Measurements from ENCODE around the gene CRHR1. TPM values are rescaled to one million over a fixed set of nuclear protein-coding genes. Genes with fewer than 3 reads are reported as not detected.

CRHR1 gene
- total RNA-seq, 1 experiment from 2014 or later = 0.15 TPM

DNA sequence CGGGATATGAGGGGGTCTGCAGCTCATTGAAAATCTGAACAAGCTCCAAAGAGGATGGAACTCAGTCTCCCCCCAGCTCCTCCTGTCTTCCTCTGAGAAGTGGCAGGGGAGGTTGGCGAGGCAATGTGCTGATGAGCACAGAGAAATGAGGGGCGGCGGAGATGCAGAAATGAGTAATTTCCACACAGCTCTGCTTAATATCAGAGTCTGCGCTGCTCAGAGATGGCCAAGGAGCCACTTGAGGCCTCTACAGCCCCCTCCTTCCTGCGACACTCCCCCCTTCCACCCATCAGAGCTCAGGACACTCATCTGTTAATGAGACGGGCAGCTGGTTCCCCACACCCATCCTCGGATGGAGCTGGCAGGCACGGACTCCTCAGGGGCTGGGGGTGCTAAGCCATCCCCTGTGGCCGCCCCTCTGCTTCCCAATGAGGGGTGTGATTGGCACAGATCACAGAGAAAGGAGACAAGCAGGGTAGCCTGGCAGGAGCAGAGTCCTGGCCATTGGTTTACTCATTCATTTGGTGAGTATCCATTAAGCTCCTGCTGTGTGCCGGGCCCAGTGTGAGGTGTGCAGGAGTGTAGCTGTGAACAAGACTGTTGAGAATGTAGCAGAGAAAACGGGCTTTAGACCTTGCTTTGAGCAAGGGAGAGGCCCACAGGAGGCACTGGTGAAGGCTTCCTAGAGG, 12.7 kb upstream of the CRHR1 start:
- TF ChIP-seq POLR2AphosphoS5 (IDR thresholded peaks at IDR 0.05; ENCODE audit: low read depth, low read length) (no peak), TCF7L2 (IDR thresholded peaks at IDR 0.05; ENCODE audit: low read depth, low read length) (no peak), SIN3A (IDR thresholded peaks at IDR 0.05; ENCODE audit: borderline replicate concordance, insufficient read depth, low read depth, low read length) (no peak)
- TF ChIP-seq, protein P1, sequence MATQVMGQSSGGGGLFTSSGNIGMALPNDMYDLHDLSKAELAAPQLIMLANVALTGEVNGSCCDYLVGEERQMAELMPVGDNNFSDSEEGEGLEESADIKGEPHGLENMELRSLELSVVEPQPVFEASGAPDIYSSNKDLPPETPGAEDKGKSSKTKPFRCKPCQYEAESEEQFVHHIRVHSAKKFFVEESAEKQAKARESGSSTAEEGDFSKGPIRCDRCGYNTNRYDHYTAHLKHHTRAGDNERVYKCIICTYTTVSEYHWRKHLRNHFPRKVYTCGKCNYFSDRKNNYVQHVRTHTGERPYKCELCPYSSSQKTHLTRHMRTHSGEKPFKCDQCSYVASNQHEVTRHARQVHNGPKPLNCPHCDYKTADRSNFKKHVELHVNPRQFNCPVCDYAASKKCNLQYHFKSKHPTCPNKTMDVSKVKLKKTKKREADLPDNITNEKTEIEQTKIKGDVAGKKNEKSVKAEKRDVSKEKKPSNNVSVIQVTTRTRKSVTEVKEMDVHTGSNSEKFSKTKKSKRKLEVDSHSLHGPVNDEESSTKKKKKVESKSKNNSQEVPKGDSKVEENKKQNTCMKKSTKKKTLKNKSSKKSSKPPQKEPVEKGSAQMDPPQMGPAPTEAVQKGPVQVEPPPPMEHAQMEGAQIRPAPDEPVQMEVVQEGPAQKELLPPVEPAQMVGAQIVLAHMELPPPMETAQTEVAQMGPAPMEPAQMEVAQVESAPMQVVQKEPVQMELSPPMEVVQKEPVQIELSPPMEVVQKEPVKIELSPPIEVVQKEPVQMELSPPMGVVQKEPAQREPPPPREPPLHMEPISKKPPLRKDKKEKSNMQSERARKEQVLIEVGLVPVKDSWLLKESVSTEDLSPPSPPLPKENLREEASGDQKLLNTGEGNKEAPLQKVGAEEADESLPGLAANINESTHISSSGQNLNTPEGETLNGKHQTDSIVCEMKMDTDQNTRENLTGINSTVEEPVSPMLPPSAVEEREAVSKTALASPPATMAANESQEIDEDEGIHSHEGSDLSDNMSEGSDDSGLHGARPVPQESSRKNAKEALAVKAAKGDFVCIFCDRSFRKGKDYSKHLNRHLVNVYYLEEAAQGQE (IDR thresholded peaks at IDR 0.05; ENCODE audit: insufficient read depth in 1 of 2, low read depth in 2 of 2, low read length in 1 of 2) = no peak
- TF ChIP-seq, protein P2, sequence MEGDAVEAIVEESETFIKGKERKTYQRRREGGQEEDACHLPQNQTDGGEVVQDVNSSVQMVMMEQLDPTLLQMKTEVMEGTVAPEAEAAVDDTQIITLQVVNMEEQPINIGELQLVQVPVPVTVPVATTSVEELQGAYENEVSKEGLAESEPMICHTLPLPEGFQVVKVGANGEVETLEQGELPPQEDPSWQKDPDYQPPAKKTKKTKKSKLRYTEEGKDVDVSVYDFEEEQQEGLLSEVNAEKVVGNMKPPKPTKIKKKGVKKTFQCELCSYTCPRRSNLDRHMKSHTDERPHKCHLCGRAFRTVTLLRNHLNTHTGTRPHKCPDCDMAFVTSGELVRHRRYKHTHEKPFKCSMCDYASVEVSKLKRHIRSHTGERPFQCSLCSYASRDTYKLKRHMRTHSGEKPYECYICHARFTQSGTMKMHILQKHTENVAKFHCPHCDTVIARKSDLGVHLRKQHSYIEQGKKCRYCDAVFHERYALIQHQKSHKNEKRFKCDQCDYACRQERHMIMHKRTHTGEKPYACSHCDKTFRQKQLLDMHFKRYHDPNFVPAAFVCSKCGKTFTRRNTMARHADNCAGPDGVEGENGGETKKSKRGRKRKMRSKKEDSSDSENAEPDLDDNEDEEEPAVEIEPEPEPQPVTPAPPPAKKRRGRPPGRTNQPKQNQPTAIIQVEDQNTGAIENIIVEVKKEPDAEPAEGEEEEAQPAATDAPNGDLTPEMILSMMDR (IDR thresholded peaks at IDR 0.05) = no peak
- no peak for DNase-seq (ENCODE audit: low read depth, low spot score)
- no peaks in the 10 kb centered on the region for H3K27me3 ChIP-seq (ENCODE audit: control insufficient read depth, insufficient read depth, low read length)
- BruUV-seq (replicated peaks) = no TSS peak
- in situ Hi-C loops (cut with HindIII; ENCODE audit: low pct_unique_long_range_greater_than_20kb, low sequenced_read_pairs) = no loop called here
- H3K4me3 ChIP-seq (ENCODE audit: low read depth in 2 of 2, low read length in 2 of 2) = no peak overlapping the region
- intact Hi-C loops (cut with micrococcal nuclease; ENCODE audit: unreplicated experiment) = no loop called here
- H3K36me3 ChIP-seq (ENCODE audit: control insufficient read depth, insufficient read depth, low read length) = no peaks in the 10 kb centered on the region
- ATAC-seq = no peak
- POLR2A ChIA-PET = interaction anchor here (0.6 kb wide), 2 partner anchors 37 to 250 kb away, joined by 3 to 5 read pairs; no protein-coding TSS in a partner anchor
- H3K27ac ChIP-seq (ENCODE audit: low read length) = no peak overlapping the region
- CTCF ChIA-PET = no interaction called here
- H3K4me1 ChIP-seq (ENCODE audit: control insufficient read depth, insufficient read depth, low read length) = no peaks in the 10 kb centered on the region
- no peaks in the 10 kb centered on the region for H3K9me3 ChIP-seq (ENCODE audit: control insufficient read depth, insufficient read depth, low read depth, low read length)

DNA sequence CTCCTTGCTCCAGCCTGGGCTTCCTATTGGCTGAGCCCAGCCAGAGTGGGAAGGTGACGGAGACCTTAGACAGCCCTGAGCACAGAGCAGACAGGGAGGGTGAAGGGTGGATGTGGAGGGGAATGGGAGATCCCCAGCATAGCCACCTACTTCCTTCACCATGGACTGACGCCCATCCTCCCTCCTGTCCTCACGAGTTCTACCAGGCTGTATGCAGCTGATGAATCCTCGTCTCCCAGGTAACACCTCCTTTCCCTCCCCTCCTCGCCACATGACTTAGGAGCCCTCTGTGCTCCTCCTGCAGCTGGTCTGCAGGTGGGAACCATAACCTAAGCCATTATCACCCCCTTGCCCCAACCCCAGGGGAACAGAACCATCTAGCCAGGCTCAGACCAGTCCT, 9.0 kb upstream of the CRHR1 start:
- POLR2A ChIA-PET = no interaction called here
- ATAC-seq (no peak), DNase-seq (ENCODE audit: low read depth, low spot score) (no peak)
- in situ Hi-C loops (cut with HindIII; ENCODE audit: low pct_unique_long_range_greater_than_20kb, low sequenced_read_pairs) = no loop called here
- Histone ChIP-seq H3K27ac (ENCODE audit: low read length) (no peak overlapping the region), H3K27me3 (ENCODE audit: control insufficient read depth, insufficient read depth, low read length) (no peaks in the 10 kb centered on the region), H3K9me3 (ENCODE audit: control insufficient read depth, insufficient read depth, low read depth, low read length) (no peaks in the 10 kb centered on the region), H3K4me3 (ENCODE audit: low read depth in 2 of 2, low read length in 2 of 2) (no peak overlapping the region), H3K4me1 (ENCODE audit: control insufficient read depth, insufficient read depth, low read length) (no peaks in the 10 kb centered on the region), H3K36me3 (ENCODE audit: control insufficient read depth, insufficient read depth, low read length) (no peaks in the 10 kb centered on the region)
- intact Hi-C loops (cut with micrococcal nuclease; ENCODE audit: unreplicated experiment) = no loop called here
- CTCF ChIA-PET = no interaction called here
- TF ChIP-seq, protein P1 (IDR thresholded peaks at IDR 0.05; ENCODE audit: insufficient read depth in 1 of 2, low read depth in 2 of 2, low read length in 1 of 2) = no peak
- TF ChIP-seq, protein P2 (IDR thresholded peaks at IDR 0.05) = no peak
- no peak for TF ChIP-seq SIN3A (IDR thresholded peaks at IDR 0.05; ENCODE audit: borderline replicate concordance, insufficient read depth, low read depth, low read length)
- no peak for TF ChIP-seq POLR2AphosphoS5 (IDR thresholded peaks at IDR 0.05; ENCODE audit: low read depth, low read length)
- TF ChIP-seq TCF7L2 (IDR thresholded peaks at IDR 0.05; ENCODE audit: low read depth, low read length) = no peak
- no TSS peak for BruUV-seq (replicated peaks)

Measured in Panc1 (cell line).